ENCODE measurements around the gene XPNPEP1. TPM values are rescaled to one million over a fixed set of nuclear protein-coding genes. Genes with fewer than 3 reads are reported as not detected.

The XPNPEP1 gene
- polyA plus RNA-seq, 1 donor (not counting 4 experiments of a cell fraction or from before 2014, with no cell fraction given): 96.2 TPM

DNA sequence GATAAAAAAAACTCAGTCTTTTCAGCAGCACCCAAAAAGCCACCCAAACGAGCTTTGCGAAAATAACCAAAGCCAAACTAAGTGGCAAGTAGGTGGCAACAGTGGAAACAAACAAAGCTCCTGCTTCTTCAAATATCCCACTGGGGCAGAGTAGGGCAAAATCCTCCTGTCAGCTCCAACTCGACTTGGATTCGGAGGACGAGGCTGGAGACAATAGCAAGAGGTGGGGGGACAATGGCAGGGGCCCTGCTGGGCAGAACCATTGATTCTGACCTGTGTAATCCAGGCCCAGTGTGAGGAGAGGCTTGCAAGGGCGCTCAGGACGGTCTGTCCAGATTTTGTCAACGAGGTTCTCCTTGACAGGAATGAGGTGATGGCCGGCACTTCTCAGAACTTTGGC lies 35.5 kb downstream of the XPNPEP1 start:
- dilution Hi-C loops (cut with MboI; ENCODE audit: extremely low pct_ligation_motif_present, low sequenced_read_pairs): no loop called here
- Histone ChIP-seq H4K20me1 (ENCODE audit: control insufficient read depth, extremely low read depth, insufficient read depth, low read length) (no peaks in the 10 kb centered on the region), H3K4me2 (ENCODE audit: control insufficient read depth, extremely low read depth, insufficient read depth, low read depth, low read length) (no peak overlapping the region), H3K9me1 (ENCODE audit: control insufficient read depth, extremely low read depth, insufficient read depth, low read length) (no peaks in the 10 kb centered on the region), H3K4me1 (ENCODE audit: control insufficient read depth, extremely low read depth, insufficient read depth, low read length) (peaks cover 24% of the 10 kb centered on the region), H3K4me3 (ENCODE audit: control insufficient read depth in 2 of 3, extremely low read depth in 1 of 3, insufficient read depth in 2 of 3, low read depth in 1 of 3, low read length in 3 of 3) (no peak overlapping the region), H3K27me3 (ENCODE audit: control insufficient read depth, extremely low read depth, insufficient read depth, low read length) (no peaks in the 10 kb centered on the region), H3K36me3 (ENCODE audit: control insufficient read depth in 2 of 2, extremely low read depth in 1 of 2, insufficient read depth in 2 of 2, low read length in 2 of 2) (peaks cover 32 to 35% of the 10 kb centered on the region in 2 experiments), H2AFZ (ENCODE audit: control insufficient read depth, low read length) (no peak overlapping the region), H3K27ac (ENCODE audit: control insufficient read depth, insufficient read depth, low read length) (no peak overlapping the region), H3K9me3 (ENCODE audit: control insufficient read depth, low read depth, low read length) (no peaks in the 10 kb centered on the region), H3K79me2 (ENCODE audit: control insufficient read depth, insufficient read depth, low read length) (no peaks in the 10 kb centered on the region), H3K9ac (ENCODE audit: control insufficient read depth, extremely low read depth, insufficient read depth, low read length) (no peak overlapping the region)
- DNase-seq (ENCODE audit: low read depth, low spot score) (no peak), FAIRE-seq (no peak)
- no peak for TF ChIP-seq EZH2 (IDR thresholded peaks at IDR 0.05; ENCODE audit: low read length)
- TF ChIP-seq, protein P1, sequence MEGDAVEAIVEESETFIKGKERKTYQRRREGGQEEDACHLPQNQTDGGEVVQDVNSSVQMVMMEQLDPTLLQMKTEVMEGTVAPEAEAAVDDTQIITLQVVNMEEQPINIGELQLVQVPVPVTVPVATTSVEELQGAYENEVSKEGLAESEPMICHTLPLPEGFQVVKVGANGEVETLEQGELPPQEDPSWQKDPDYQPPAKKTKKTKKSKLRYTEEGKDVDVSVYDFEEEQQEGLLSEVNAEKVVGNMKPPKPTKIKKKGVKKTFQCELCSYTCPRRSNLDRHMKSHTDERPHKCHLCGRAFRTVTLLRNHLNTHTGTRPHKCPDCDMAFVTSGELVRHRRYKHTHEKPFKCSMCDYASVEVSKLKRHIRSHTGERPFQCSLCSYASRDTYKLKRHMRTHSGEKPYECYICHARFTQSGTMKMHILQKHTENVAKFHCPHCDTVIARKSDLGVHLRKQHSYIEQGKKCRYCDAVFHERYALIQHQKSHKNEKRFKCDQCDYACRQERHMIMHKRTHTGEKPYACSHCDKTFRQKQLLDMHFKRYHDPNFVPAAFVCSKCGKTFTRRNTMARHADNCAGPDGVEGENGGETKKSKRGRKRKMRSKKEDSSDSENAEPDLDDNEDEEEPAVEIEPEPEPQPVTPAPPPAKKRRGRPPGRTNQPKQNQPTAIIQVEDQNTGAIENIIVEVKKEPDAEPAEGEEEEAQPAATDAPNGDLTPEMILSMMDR (optimal IDR thresholded peaks at IDR 0.05 in 1 of 3, IDR thresholded peaks at IDR 0.05 in 1 of 3, conservative IDR thresholded peaks at IDR 0.05 in 1 of 3; ENCODE audit: extremely low read depth in 1 of 3, insufficient read depth in 2 of 3, low read length in 3 of 3): no peak

DNA sequence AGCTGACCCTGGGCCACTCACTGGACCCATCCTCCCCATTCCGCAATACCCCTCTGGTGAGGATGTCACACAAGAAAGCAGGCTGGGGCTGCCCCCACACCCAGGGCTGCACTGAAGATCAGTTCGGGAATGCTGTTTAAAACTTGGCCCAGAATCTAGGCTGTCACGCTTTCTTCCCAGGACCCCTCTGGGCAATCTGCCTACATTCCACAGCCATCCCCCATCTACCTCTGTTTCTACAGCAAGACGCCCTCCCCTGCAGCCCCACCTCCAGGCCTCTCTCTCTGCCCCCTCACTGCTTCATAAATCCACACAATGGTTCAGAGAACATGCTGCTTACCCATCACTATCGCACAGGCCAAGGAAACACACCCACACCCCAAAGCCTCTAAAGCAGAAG lies 36.1 kb downstream of the XPNPEP1 start:
- Histone ChIP-seq H3K9ac (ENCODE audit: control insufficient read depth, extremely low read depth, insufficient read depth, low read length) (no peak overlapping the region), H3K27me3 (ENCODE audit: control insufficient read depth, extremely low read depth, insufficient read depth, low read length) (no peaks in the 10 kb centered on the region), H3K79me2 (ENCODE audit: control insufficient read depth, insufficient read depth, low read length) (no peaks in the 10 kb centered on the region), H3K4me3 (ENCODE audit: control insufficient read depth in 2 of 3, extremely low read depth in 1 of 3, insufficient read depth in 2 of 3, low read depth in 1 of 3, low read length in 3 of 3) (no peak overlapping the region), H3K9me3 (ENCODE audit: control insufficient read depth, low read depth, low read length) (no peaks in the 10 kb centered on the region), H3K36me3 (ENCODE audit: control insufficient read depth in 2 of 2, extremely low read depth in 1 of 2, insufficient read depth in 2 of 2, low read length in 2 of 2) (peaks cover 37 to 41% of the 10 kb centered on the region in 2 experiments), H3K9me1 (ENCODE audit: control insufficient read depth, extremely low read depth, insufficient read depth, low read length) (no peaks in the 10 kb centered on the region), H2AFZ (ENCODE audit: control insufficient read depth, low read length) (no peak overlapping the region), H4K20me1 (ENCODE audit: control insufficient read depth, extremely low read depth, insufficient read depth, low read length) (no peaks in the 10 kb centered on the region), H3K27ac (ENCODE audit: control insufficient read depth, insufficient read depth, low read length) (no peak overlapping the region), H3K4me2 (ENCODE audit: control insufficient read depth, extremely low read depth, insufficient read depth, low read depth, low read length) (no peak overlapping the region), H3K4me1 (ENCODE audit: control insufficient read depth, extremely low read depth, insufficient read depth, low read length) (peaks cover 19% of the 10 kb centered on the region)
- DNase-seq (ENCODE audit: low read depth, low spot score): no peak
- TF ChIP-seq, protein P1 (optimal IDR thresholded peaks at IDR 0.05 in 1 of 3, IDR thresholded peaks at IDR 0.05 in 1 of 3, conservative IDR thresholded peaks at IDR 0.05 in 1 of 3; ENCODE audit: extremely low read depth in 1 of 3, insufficient read depth in 2 of 3, low read length in 3 of 3): no peak
- no peak for TF ChIP-seq EZH2 (IDR thresholded peaks at IDR 0.05; ENCODE audit: low read length)
- no peak for FAIRE-seq
- dilution Hi-C loops (cut with MboI; ENCODE audit: extremely low pct_ligation_motif_present, low sequenced_read_pairs): no loop called here
